HG03139 (cell line): Measurements from ENCODE around the gene IDH3G.

Source experiments
- ATAC-seq: cut with Tn5 transposase; IDR thresholded peaks from one replicate; pipeline ENCODE4 v1.9.1; 2021; ENCODE audit not compliant: unreplicated experiment

IDH3G gene

DNA sequence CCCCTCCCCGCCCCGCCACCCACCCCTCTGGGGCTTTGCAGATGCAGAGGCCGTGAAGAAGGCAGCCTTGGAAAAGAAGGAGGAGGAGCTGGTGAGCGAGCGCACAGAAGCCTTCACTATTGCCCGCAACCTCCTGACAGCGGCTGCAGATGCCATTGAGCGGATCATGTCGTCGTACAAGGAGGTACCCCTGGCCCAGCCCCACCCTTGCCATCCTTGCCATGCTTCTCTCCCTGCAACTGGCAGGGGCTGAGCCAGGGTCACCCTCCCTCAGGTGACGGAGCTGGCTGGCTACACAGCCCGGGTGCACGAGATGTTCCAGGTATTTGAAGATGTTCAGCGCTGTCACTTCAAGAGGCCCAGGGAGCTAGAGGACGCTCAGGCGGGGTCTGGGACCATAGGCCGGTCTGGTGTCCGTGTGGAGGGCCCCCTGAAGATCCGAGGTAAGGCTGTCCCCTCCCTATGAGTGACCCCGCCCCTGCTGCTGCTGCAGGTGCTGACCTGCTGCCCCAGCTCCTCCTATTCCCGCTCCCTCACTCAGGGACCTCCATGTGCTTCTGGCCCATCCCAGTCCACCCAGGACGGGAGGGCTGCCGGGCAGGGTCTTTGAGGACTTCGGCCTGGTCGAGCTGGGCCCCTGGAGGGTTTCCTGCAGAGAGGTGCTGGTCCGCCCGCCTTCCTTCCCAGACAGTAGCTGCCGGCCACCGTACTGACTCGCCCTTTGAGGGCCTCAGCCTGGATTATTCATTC, 57.9 kb downstream of the IDH3G start:
- ATAC-seq, result no peak
